Left ventricle myocardium inferior (tissue), 1 donor: Measurements from ENCODE around the gene PARD3. TPM values are rescaled to one million over a fixed set of nuclear protein-coding genes. Genes with fewer than 3 reads are reported as not detected.

Experiments
- DNase-seq: peaks from one replicate; pipeline ENCODE4 v3.0.0-alpha.2; 2020
- H3K27ac ChIP-seq: fragments of 200-600 bp; replicated peaks from 2 replicates; pipeline ENCODE4 v1.8.0; 2021
- H3K27me3 ChIP-seq: fragments of 200-600 bp; 2 replicates; pipeline ENCODE4 v1.8.0; 2021; ENCODE audit warnings: low read depth
- H3K36me3 ChIP-seq: fragments of 200-600 bp; 2 replicates; pipeline ENCODE4 v1.8.0; 2021
- H3K4me1 ChIP-seq: fragments of 200-600 bp; 2 replicates; pipeline ENCODE4 v1.8.0; 2021
- H3K4me3 ChIP-seq: fragments of 200-600 bp; 2 replicates; pipeline ENCODE4 v1.8.0; 2021; ENCODE audit warnings: mild to moderate bottlenecking, moderate library complexity
- H3K9me3 ChIP-seq: fragments of 200-600 bp; replicated peaks from 2 replicates; pipeline ENCODE4 v1.8.0; 2021
- CTCF ChIP-seq: fragments of 200-600 bp; IDR thresholded peaks from 2 replicates; pipeline ENCODE4 v1.8.0; 2021; ENCODE audit warnings: antibody characterized with exemption, mild to moderate bottlenecking, borderline replicate concordance
- intact Hi-C: fragments of 100-400 bp; cut with micrococcal nuclease; formaldehyde crosslinking; loops from one replicate; pipeline ENCODE4 v1.11.0; 2022
- total RNA-seq: library from RNA; stranded (reverse); fragmentation: NEBNext Ultra II Directional; extraction: Animal tissue kit (Norgen Biotek cat#: 25700); gene quantifications from one replicate; pipeline ENCODE4 v1.2.1, GENCODE V29; 2021
- donor health status: DM: no; HTN: yes; CAD: no; lungs with severe emphysema.

PARD3 gene
- total RNA-seq, 1 donor from 2014 or later: 29.6 TPM

- no peak for DNase-seq
- H3K4me1 ChIP-seq: no peaks in the 10 kb centered on the region
- no peak overlapping the region for H3K4me3 ChIP-seq
- H3K9me3 ChIP-seq: no peaks in the 10 kb centered on the region
- H3K27ac ChIP-seq: no peak overlapping the region
- H3K27me3 ChIP-seq: no peaks in the 10 kb centered on the region
- intact Hi-C loops: no loop called here
- H3K36me3 ChIP-seq: no peaks in the 10 kb centered on the region
- no peak for TF ChIP-seq CTCF
Observed at GRCh38 chr10:34175121-34175520, 640.0 kb downstream of the PARD3 start.

GRCh38 chr10:34172936-34173533 lies 642.1 kb downstream of the PARD3 start:
- no peaks in the 10 kb centered on the region for H3K36me3 ChIP-seq
- peaks cover 4% of the 10 kb centered on the region for H3K4me1 ChIP-seq
- TF ChIP-seq CTCF: no peak
- H3K4me3 ChIP-seq: no peak overlapping the region
- H3K9me3 ChIP-seq: no peaks in the 10 kb centered on the region
- H3K27ac ChIP-seq: no peak overlapping the region
- intact Hi-C loops: no loop called here
- DNase-seq: no peak
- H3K27me3 ChIP-seq: no peaks in the 10 kb centered on the region

- intact Hi-C loops: no loop called here
- Histone ChIP-seq H3K27me3 (no peaks in the 10 kb centered on the region), H3K27ac (no peak overlapping the region), H3K4me3 (no peak overlapping the region), H3K4me1 (peaks cover 4% of the 10 kb centered on the region), H3K36me3 (no peaks in the 10 kb centered on the region), H3K9me3 (no peaks in the 10 kb centered on the region)
- no peak for TF ChIP-seq CTCF
- DNase-seq: no peak
Observed at GRCh38 chr10:34171957-34172527, 643.1 kb downstream of the PARD3 start.

GRCh38 chr10:34169677-34170076 lies 645.4 kb downstream of the PARD3 start:
- DNase-seq: no peak
- Histone ChIP-seq H3K36me3 (no peaks in the 10 kb centered on the region), H3K9me3 (no peaks in the 10 kb centered on the region), H3K27ac (no peak overlapping the region), H3K4me3 (no peak overlapping the region), H3K4me1 (peaks cover 4% of the 10 kb centered on the region), H3K27me3 (no peaks in the 10 kb centered on the region)
- no peak for TF ChIP-seq CTCF
- intact Hi-C loops: no loop called here

GRCh38 chr10:34169131-34169530 lies 646.0 kb downstream of the PARD3 start:
- Histone ChIP-seq H3K36me3 (no peaks in the 10 kb centered on the region), H3K4me1 (peaks cover 4% of the 10 kb centered on the region), H3K27me3 (no peaks in the 10 kb centered on the region), H3K4me3 (no peak overlapping the region), H3K27ac (no peak overlapping the region), H3K9me3 (no peaks in the 10 kb centered on the region)
- TF ChIP-seq CTCF: no peak
- intact Hi-C loops: no loop called here
- no peak for DNase-seq
